Caco-2 (cell line): ENCODE data around the gene ALX4. TPM values are rescaled to one million over a fixed set of nuclear protein-coding genes. Genes with fewer than 3 reads are reported as not detected.

Source experiments
- BruUV-seq: library from RNA; stranded (reverse); fragments of 400-500 nt; replicated peaks from 2 replicates; lab custom pipeline; 2021; lab: Mats Ljungman, UMichigan
- CTCF ChIA-PET: fragments of 300-600 bp; sonication (Branson Sonifier 250); formaldehyde crosslinking; loops from one replicate; lab custom pipeline; 2022; ENCODE audit warnings: antibody characterized with exemption; lab: Charles Lee
- POLR2A ChIA-PET: fragments of 300-600 bp; sonication (Branson Sonifier 250); formaldehyde crosslinking; loops from one replicate; lab custom pipeline; 2022; ENCODE audit warnings: antibody characterized with exemption; lab: Charles Lee
- DNase-seq, 2 experiments: peaks; one replicate each; pipeline versions ENCODE4 v3.0.0 to v3.0.0-alpha.2; 2020 to 2022
- H3K27me3 ChIP-seq: replicated peaks from 2 replicates; pipeline ENCODE4 v1.6.0; 2011; ENCODE audit warnings: low read length; ENCODE audit not compliant: control insufficient read depth, insufficient read depth
- H3K36me3 ChIP-seq: 2 replicates; pipeline ENCODE4 v1.5.1; 2011; ENCODE audit warnings: low read length; ENCODE audit not compliant: control insufficient read depth, insufficient read depth
- H3K4me1 ChIP-seq: fragments of 250-450 bp; sonication (Bioruptor Pico); 2 replicates; pipeline ENCODE4 v1.5.1; 2020; ENCODE audit warnings: mild to moderate bottlenecking
- H3K4me3 ChIP-seq: 2 replicates; pipeline ENCODE4 v1.5.1; 2011; ENCODE audit warnings: low read depth, mild to moderate bottlenecking, control low read depth, low read length
- H3K9me3 ChIP-seq: fragments of 250-450 bp; sonication (Bioruptor Pico); 2 replicates; pipeline ENCODE4 v1.5.1; 2020; ENCODE audit warnings: mild to moderate bottlenecking, moderate library complexity
- H3K27ac Mint-ChIP-seq: one replicate; pipeline ENCODE4 v1.8.0; 2022; ENCODE audit warnings: mixed read lengths; ENCODE audit not compliant: unreplicated experiment
- H3K27me3 Mint-ChIP-seq: one replicate; pipeline ENCODE4 v1.8.0; 2022; ENCODE audit warnings: mixed read lengths; ENCODE audit not compliant: insufficient read depth, unreplicated experiment
- H3K36me3 Mint-ChIP-seq: one replicate; pipeline ENCODE4 v1.8.0; 2022; ENCODE audit warnings: mild to moderate bottlenecking, mixed read lengths; ENCODE audit not compliant: insufficient read depth, unreplicated experiment
- H3K4me1 Mint-ChIP-seq: one replicate; pipeline ENCODE4 v1.8.0; 2022; ENCODE audit warnings: low read depth, mixed read lengths; ENCODE audit not compliant: unreplicated experiment
- H3K4me3 Mint-ChIP-seq: one replicate; pipeline ENCODE4 v1.8.0; 2022; ENCODE audit warnings: mild to moderate bottlenecking, moderate library complexity, mixed read lengths; ENCODE audit not compliant: unreplicated experiment
- H3K9me3 Mint-ChIP-seq: one replicate; pipeline ENCODE4 v1.8.0; 2022; ENCODE audit warnings: mixed read lengths; ENCODE audit not compliant: unreplicated experiment
- intact Hi-C: fragments of 100-400 bp; cut with micrococcal nuclease; formaldehyde crosslinking; loops from one replicate; pipeline ENCODE4 v1.10.0; 2022; ENCODE audit not compliant: unreplicated experiment
- total RNA-seq: library from RNA; stranded (reverse); gene quantifications from 2 replicates; pipeline ENCODE4 v1.2.3, GENCODE V29; 2022
- TF ChIP-seq, protein P1 (sequence below), 2 experiments: fragments of 200-600 bp in 1 of 2; IDR thresholded peaks; 1 replicate in 1 of 2; 2 replicates in 1 of 2; pipeline versions ENCODE4 v1.5.1 to v1.8.0; 2011 to 2022; ENCODE audit warnings: antibody characterized with exemption in 1 of 2, control low read depth in 1 of 2, inconsistent platforms in 1 of 2, low read depth in 1 of 2, low read length in 1 of 2, mild to moderate bottlenecking in 1 of 2, moderate library complexity in 1 of 2; ENCODE audit not compliant: insufficient read depth in 1 of 2, severe bottlenecking in 1 of 2, unreplicated experiment in 1 of 2

Gene ALX4
- total RNA-seq, 1 experiment from 2014 or later, result 0.05 TPM

DNA sequence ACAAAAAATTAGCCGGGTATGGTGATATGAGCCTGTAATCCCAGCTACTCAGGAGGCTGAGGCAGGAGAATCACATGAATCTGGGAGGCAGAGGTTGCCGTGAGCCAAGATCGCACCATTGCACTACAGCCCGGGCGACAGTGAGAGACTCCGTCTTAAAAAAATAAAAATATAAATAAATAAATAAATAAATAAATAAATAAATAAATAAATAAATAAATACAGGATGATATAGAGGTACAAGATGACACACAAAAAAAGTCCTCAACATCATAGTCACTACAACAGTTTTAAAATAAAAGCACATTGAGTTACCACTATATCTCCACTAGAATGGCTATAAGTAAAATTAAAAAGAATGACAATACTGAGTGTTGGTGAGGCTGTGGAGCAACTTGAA, 97.8 kb downstream of the ALX4 start:
- Mint-ChIP-seq H3K27ac (no peak overlapping the region), H3K4me1 (no peaks in the 10 kb centered on the region), H3K9me3 (peaks cover 26% of the 10 kb centered on the region), H3K36me3 (peaks cover 9% of the 10 kb centered on the region), H3K27me3 (no peaks in the 10 kb centered on the region), H3K4me3 (no peak overlapping the region)
- 0 out of 2 replicates have a peak, but pooled peaks cover 3% of the 10 kb centered on the region for H3K9me3 ChIP-seq
- H3K27me3 ChIP-seq, result no peaks in the 10 kb centered on the region
- POLR2A ChIA-PET, result no interaction called here
- H3K4me3 ChIP-seq, result no peak overlapping the region
- BruUV-seq, result no TSS peak
- intact Hi-C loops, result no loop called here
- TF ChIP-seq, protein P1, sequence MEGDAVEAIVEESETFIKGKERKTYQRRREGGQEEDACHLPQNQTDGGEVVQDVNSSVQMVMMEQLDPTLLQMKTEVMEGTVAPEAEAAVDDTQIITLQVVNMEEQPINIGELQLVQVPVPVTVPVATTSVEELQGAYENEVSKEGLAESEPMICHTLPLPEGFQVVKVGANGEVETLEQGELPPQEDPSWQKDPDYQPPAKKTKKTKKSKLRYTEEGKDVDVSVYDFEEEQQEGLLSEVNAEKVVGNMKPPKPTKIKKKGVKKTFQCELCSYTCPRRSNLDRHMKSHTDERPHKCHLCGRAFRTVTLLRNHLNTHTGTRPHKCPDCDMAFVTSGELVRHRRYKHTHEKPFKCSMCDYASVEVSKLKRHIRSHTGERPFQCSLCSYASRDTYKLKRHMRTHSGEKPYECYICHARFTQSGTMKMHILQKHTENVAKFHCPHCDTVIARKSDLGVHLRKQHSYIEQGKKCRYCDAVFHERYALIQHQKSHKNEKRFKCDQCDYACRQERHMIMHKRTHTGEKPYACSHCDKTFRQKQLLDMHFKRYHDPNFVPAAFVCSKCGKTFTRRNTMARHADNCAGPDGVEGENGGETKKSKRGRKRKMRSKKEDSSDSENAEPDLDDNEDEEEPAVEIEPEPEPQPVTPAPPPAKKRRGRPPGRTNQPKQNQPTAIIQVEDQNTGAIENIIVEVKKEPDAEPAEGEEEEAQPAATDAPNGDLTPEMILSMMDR (IDR thresholded peaks at IDR 0.05; ENCODE audit: insufficient read depth in 1 of 2, low read depth in 1 of 2, low read length in 1 of 2, severe bottlenecking in 1 of 2, unreplicated experiment in 1 of 2), result no peak
- no peaks in the 10 kb centered on the region for H3K4me1 ChIP-seq
- CTCF ChIA-PET, result no interaction called here
- H3K36me3 ChIP-seq, result no peaks in the 10 kb centered on the region; the same call in none of the 2 replicates
- DNase-seq, result no peak

Other genes with a start within 250 kb of the ALX4 start
- gene ACCS, start 243.9 kb downstream of the ALX4 start, total RNA-seq, result 19.5 and 24.7 TPM in 2 replicates
- gene EXT2, start 214.5 kb downstream of the ALX4 start, total RNA-seq, result 71.5 and 83.3 TPM in 2 replicates